Stomach smooth muscle (tissue), 2 donors: Measurements from ENCODE around the gene PNMA1.

ENCODE experiments used
- H3K27ac ChIP-seq: one replicate; pipeline ENCODE4 v1.7.0; 2013; ENCODE audit warnings: mild to moderate bottlenecking, low read length, inconsistent platforms
- H3K27me3 ChIP-seq, 2 donors: one replicate each; pipeline ENCODE4 v1.7.0; 2013; ENCODE audit warnings: low read length in 2 of 2; ENCODE audit not compliant: insufficient read depth in 2 of 2, control insufficient read depth in 1 of 2
- H3K36me3 ChIP-seq, 2 donors: one replicate each; pipeline ENCODE4 v1.7.0; 2013; ENCODE audit warnings: low read length in 2 of 2; ENCODE audit not compliant: control insufficient read depth in 2 of 2, insufficient read depth in 2 of 2
- H3K4me1 ChIP-seq: one replicate; pipeline ENCODE4 v1.7.0; 2013; ENCODE audit warnings: low read length; ENCODE audit not compliant: control insufficient read depth, insufficient read depth
- H3K4me3 ChIP-seq, 2 donors: one replicate each; pipeline ENCODE4 v1.7.0; 2013; ENCODE audit warnings: low read length in 2 of 2
- H3K9ac ChIP-seq, 2 donors: one replicate each; pipeline ENCODE4 v1.7.0; 2013; ENCODE audit warnings: low read length in 2 of 2, mild to moderate bottlenecking in 1 of 2
- H3K9me3 ChIP-seq, 2 donors: one replicate each; pipeline ENCODE4 v1.7.0; 2013; ENCODE audit warnings: low read length in 2 of 2; ENCODE audit not compliant: control insufficient read depth in 2 of 2
- donor health status: healthy.
- donor health status: Pancreatic carcinoma.

PNMA1 gene

DNA sequence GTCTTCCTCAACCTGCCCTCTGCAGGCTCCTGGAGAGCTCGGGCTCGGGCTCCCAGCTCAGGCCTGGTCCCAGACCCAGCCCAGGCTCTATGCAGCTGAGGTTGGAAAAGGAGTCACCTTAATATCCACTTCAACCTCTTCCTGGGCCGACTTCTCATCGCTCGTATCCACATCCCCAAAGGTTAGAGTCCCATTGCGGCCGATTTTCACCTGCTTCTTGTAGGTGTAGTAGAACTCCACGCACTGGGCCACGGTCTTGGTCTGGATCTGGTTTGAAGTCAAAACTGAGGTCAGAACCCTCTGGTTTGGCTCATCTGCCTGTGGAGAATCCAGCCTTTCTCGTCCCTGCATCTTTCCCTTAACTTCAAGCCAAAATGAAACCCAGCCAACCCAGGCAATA, 8.4 kb upstream of the PNMA1 start:
- no peaks in the 10 kb centered on the region for H3K9me3 ChIP-seq
- no peak overlapping the region for H3K4me3 ChIP-seq
- peaks cover 70% of the 10 kb centered on the region for H3K4me1 ChIP-seq
- H3K27ac ChIP-seq = peak overlapping the region; percentile 97
- H3K27me3 ChIP-seq = no peaks in the 10 kb centered on the region
- peak overlapping the region in 1 of 2 donors; percentile 21 for H3K9ac ChIP-seq
- peaks cover 56 to 67% of the 10 kb centered on the region in 2 donors for H3K36me3 ChIP-seq

DNA sequence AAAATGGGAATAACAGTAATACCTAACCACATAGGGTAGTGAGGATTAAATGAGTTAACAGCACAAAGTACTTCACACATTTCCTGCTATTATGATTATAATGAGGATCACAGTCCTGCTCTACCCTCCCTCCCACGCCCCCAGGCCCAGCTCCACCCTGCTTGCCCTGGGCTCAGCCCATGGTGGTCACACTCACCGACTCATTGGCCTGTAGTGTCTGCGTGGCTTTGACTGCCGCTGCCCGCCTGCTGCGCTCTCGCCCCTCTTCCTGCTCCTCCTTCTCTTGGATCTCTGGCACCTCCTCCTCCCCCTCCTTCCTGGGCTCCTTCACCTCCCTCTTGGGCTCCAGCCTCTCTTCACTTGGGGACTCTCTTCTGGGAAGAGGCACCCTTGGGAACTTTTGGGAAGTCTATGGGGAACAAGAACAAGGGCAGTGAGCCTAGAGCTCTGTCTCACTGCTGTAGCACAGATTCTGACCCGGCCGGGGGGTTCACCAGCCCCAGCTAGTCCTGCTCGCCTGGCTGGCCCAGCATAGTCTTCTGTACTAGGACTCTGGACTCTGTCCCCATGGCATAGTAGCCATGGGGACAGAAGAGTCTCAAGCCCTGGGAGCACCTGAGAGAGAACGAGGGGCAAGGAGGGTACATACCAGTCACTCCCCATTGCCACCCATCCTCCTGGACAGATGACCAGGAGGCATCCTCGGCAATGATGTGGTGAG, 7.1 kb upstream of the PNMA1 start:
- Histone ChIP-seq H3K9me3 (no peaks in the 10 kb centered on the region), H3K27ac (peak overlapping the region; percentile 97), H3K4me1 (peaks cover 70% of the 10 kb centered on the region), H3K9ac (no peak overlapping the region), H3K27me3 (no peaks in the 10 kb centered on the region), H3K36me3 (peaks cover 44 to 54% of the 10 kb centered on the region in 2 donors), H3K4me3 (no peak overlapping the region)

DNA sequence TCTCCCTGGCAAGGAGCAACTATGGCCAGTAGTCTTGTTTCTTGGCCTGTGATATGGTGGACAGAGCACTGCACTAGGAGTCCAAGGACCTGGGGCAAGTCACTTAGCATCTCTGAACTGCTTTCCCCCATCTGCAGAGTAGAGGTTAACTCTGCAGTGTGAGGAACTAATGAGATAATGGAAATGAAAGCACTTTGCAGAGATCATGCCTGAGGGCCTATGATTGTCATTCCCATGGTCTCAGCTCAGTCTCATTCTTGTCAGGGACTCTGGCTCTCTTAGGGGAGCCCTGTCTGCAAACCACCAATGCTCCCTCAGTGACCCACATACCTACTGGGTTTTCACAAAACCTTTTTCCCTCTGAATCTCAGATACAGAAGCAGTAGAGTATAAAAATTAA, 6.5 kb upstream of the PNMA1 start:
- no peak overlapping the region for H3K4me3 ChIP-seq
- peaks cover 38 to 51% of the 10 kb centered on the region in 2 donors for H3K36me3 ChIP-seq
- H3K9ac ChIP-seq = no peak overlapping the region
- H3K27me3 ChIP-seq = no peaks in the 10 kb centered on the region
- peak overlapping the region; percentile 97 for H3K27ac ChIP-seq
- no peaks in the 10 kb centered on the region for H3K9me3 ChIP-seq
- H3K4me1 ChIP-seq = peaks cover 70% of the 10 kb centered on the region

DNA sequence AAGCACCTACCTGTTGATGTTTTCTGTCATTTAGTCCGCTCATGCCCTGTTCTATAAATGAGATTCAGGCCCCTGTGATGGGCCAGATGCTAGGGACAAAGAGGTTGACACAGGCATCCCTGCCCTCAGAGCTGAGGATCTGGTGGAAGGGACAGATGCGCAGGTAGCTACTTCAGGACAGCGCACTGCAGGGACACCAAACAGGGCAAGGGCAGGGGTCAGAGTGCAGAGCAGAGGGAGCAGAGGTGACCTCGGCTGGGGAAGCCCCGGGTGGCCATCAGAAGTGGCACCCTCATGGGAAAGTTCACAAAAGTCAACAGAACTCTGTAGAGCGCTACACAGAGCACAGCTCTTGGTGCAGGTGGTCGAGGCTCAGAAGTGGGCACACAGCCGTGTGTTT, 5.6 kb upstream of the PNMA1 start:
- Histone ChIP-seq H3K27me3 (no peaks in the 10 kb centered on the region), H3K4me3 (no peak overlapping the region), H3K4me1 (peaks cover 64% of the 10 kb centered on the region), H3K9ac (peak overlapping the region; percentile 29 to 48), H3K9me3 (no peaks in the 10 kb centered on the region), H3K27ac (peak overlapping the region; percentile 97), H3K36me3 (peaks cover 32 to 45% of the 10 kb centered on the region in 2 donors)

DNA sequence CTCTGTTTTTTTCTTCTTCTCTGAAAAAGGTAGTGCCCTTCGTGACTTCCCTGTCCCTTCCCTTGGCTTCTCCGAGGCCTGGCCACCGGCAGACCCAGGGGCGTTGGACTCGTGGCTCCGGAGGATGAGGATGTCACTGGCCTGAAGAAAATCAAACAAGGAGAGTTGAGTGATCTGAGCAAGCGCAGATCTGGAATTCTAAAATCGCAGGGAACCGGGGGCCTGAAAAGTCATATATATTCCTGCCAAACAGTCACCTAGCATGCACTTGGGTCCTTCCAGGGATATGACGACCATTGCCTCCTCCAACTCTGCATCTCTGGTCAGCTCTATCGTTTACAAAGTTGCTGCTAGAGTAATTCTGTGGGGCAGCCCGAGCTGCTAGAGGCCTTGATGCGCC, 5.2 kb upstream of the PNMA1 start:
- Histone ChIP-seq H3K9ac (peak overlapping the region; percentile 48 to 71), H3K27me3 (no peaks in the 10 kb centered on the region), H3K4me1 (peaks cover 63% of the 10 kb centered on the region), H3K9me3 (no peaks in the 10 kb centered on the region), H3K36me3 (peaks cover 31 to 41% of the 10 kb centered on the region in 2 donors), H3K27ac (peak overlapping the region; percentile 97), H3K4me3 (no peak overlapping the region)

DNA sequence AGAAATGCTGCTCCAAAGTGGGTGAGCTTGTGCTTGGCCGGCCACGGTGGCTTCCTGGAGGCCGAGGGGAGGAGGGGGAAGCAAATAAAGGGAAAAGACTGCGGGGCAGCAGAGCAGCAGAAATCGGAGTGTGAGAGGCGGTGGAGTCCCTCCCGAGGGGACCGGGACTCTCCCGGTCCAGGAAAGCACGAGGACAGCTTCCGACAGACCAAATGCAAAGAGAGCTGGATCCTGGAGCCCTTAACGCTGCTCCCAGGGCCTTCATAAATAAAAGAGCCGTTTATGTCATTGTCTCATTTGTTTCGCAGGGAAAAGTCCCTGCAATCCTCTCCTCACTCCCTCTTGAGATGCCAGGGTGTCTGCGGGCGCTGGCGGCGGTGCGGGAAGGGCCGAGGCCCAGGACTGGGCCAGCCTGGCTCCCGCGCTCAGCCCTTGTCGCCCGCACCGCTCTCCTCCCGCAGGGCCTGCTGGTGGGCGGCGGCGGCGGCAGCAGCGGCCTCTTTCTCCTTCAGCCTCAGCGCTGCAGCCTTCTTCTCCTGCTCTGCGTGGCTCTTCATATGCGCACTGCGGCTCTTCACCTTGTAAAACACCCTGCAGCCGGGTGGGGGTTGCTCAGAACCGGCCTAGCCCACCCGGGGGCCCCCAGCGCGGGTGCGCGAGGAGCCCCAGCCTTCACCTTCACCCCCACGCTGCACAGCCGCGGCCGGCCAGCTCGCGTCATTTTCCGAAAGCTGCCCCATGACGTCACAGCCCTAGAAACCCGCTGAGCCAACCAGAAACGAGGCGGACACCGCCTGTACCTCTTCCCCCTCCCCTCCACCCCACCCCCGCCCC, 4.5 kb upstream of the PNMA1 start:
- peak overlapping the region; percentile 78 to 83 for H3K9ac ChIP-seq

DNA sequence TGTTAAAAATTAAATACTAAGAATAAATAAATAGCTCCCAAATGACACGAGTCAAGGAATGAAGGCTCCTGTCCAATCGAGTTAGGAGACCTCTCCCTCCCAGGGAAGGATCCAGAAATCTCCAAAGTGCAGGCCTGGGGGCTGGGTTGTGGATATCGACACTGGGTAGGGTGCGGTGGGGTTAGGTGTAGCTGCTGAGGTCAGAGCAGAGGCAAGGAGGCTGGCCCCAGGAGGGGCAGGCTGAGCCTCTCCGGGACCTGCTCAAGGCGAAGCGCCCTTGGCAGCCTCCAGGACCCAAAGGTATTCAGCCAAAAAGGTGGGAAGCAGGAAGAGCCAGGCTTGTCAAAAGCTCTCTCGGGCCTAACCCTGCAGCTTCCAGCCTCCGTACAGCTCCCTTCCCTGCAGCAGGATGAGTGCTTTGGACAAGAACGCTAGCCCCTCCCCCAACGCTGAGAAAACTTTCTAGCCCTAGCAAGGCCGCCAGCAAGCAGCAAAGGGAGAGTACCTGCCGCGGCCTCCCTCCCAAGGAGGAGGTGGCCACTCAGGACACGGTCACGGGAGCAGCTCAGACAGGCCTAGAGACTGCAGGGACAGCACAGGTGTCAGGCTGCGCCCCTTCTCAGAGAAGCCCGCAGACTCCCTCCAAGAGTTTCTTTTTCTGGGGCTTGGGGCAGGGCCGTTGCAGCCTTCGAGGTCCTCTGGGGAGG, 3.7 kb upstream of the PNMA1 start:
- Histone ChIP-seq H3K9ac (peak overlapping the region; percentile 78 to 83), H3K36me3 (peaks cover 31 to 33% of the 10 kb centered on the region in 2 donors), H3K27ac (peak overlapping the region; percentile 97)

More for the DNA sequence above, 4.5 kb upstream of the PNMA1 start:
- Histone ChIP-seq H3K4me3 (peak overlapping the region; percentile 59 to 73), H3K4me1 (peaks cover 57% of the 10 kb centered on the region), H3K27ac (peak overlapping the region; percentile 97), H3K27me3 (no peaks in the 10 kb centered on the region), H3K36me3 (peaks cover 31 to 38% of the 10 kb centered on the region in 2 donors), H3K9me3 (no peaks in the 10 kb centered on the region)

DNA sequence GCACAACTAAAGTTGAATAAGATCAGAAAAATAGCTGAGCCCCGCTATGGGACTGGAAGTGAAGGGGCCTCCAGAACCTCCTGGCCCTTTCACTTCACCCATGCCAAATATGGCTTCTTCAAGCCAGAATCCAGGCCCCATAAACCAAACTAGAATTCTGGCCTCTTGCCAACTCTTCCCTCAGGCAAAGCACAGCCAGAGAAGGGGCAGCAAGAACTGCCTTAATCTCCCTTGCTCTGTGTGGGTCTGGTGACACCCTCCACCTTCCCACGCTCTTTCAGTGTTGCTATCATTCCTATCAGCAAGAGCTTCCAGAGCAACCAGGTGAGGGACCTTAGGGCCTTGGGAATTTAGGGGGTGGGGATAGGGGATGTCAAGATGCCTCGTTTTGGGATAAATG, 3.1 kb upstream of the PNMA1 start:
- peak overlapping the region; percentile 78 to 83 for H3K9ac ChIP-seq
- no peaks in the 10 kb centered on the region for H3K27me3 ChIP-seq
- H3K4me1 ChIP-seq = peaks cover 58% of the 10 kb centered on the region
- peak overlapping the region; percentile 97 for H3K27ac ChIP-seq
- H3K36me3 ChIP-seq = peaks cover 26 to 27% of the 10 kb centered on the region in 2 donors
- no peaks in the 10 kb centered on the region for H3K9me3 ChIP-seq
- H3K4me3 ChIP-seq = peak overlapping the region; percentile 18 to 73

More for the DNA sequence above, 3.7 kb upstream of the PNMA1 start:
- Histone ChIP-seq H3K4me1 (peaks cover 56% of the 10 kb centered on the region), H3K9me3 (no peaks in the 10 kb centered on the region), H3K27me3 (no peaks in the 10 kb centered on the region), H3K4me3 (peak overlapping the region; percentile 59 to 73)

DNA sequence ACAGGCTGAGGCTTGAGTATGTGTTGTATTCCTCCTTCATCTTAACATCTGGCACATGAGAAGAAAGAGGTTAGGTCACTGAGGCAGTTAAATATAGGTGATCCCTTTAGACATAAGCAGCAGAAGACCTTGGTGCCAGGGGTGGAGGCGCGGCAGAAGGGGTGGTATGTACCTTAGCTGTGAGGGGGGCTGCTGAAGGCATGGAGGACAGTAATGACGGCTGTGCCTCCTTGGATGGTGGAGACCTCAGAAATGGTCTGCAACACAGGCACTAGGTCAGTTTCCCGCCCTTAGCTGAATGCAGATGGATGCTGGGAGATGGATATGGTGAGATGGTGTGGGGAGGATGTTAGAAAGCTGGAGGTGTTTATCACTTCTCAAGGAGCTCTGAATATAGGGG, 1.5 kb upstream of the PNMA1 start:
- Histone ChIP-seq H3K27ac (peak overlapping the region; percentile 71), H3K4me1 (peaks cover 60% of the 10 kb centered on the region), H3K9ac (peak overlapping the region in 1 of 2 donors; percentile 29), H3K4me3 (peak overlapping the region in 1 of 2 donors; percentile 3), H3K9me3 (no peaks in the 10 kb centered on the region), H3K27me3 (no peaks in the 10 kb centered on the region), H3K36me3 (peaks cover 13 to 14% of the 10 kb centered on the region in 2 donors)

DNA sequence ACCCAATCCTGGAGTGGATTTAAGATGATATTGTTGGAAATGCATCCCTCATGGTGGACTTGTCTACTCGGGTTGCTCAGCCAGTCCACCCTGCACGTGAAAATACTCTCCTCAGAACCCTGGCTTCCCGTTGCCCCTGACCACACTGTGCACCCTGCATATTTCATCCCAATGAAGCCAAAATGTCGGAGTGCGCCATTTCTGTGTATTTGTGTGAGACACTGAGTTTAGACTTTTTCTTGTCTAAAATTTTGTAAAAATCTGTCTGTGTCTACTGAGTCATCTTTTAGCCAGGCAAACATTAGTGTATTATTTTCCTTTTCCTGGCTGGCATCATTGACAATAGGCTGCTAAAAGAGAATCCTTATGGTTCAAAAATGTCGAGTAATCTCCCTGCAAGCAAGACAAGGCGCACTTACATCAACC, 485 bp upstream of the PNMA1 start:
- Histone ChIP-seq H3K27ac (no peak overlapping the region), H3K27me3 (no peaks in the 10 kb centered on the region), H3K9me3 (no peaks in the 10 kb centered on the region), H3K9ac (peak overlapping the region in 1 of 2 donors; percentile 78), H3K36me3 (peaks cover 8 to 11% of the 10 kb centered on the region in 2 donors), H3K4me3 (peak overlapping the region; percentile 92 to 96), H3K4me1 (peaks cover 56% of the 10 kb centered on the region)
